GM20431 (cell line): ENCODE results near the gene NAV2.

Experiments
- in situ Hi-C: fragments of 300-500 bp; cut with MseI, MboI; formaldehyde crosslinking; loops from one replicate; pipeline ENCODE4 v1.15.0; 2020; ENCODE audit warnings: low sequenced_read_pairs; ENCODE audit not compliant: unreplicated experiment

Gene NAV2

DNA sequence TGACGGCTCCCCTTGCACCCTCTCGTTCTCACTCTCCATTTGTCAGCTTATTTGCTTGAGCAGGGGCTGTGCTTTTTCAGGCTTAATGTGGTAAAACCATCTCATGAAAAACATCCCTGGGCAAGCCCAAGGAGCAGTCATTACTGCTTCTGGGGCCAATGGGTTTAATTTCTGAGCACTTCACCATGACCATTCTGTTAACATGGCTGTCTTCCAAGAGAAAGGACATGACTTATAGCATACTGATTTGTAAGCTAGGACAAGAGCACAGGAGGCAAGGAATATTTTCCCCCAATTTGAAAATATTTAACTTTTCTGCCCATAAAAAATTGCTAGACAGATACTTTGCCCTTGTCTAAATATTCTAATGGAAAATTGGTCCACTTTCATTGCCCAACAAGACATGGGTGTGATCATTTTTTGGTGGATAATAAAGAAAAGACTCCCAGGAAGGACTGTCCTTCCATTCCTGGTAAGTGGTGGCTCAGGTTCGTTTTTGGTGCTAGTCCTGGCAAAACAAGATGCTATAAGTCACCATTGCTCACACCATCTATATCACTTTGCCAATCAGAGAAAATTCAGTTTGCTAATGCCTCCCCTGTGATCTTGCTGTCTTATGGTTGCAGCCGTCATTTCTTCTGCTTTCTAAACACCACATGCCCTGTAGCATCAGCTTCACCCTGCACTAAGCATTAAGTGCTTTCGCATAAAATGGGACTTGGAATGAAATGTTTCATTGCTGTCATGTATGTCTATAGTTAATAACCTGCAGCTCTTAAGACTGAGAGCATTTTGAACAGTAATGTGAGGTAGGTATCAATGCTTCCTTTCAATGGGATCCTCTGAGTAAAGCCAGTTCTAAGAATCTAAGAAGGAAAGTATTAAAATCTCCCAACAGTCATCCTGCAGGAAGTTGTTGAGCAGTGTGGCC lies 339.1 kb downstream of the NAV2 start:
- in situ Hi-C loops, result no loop called here

DNA sequence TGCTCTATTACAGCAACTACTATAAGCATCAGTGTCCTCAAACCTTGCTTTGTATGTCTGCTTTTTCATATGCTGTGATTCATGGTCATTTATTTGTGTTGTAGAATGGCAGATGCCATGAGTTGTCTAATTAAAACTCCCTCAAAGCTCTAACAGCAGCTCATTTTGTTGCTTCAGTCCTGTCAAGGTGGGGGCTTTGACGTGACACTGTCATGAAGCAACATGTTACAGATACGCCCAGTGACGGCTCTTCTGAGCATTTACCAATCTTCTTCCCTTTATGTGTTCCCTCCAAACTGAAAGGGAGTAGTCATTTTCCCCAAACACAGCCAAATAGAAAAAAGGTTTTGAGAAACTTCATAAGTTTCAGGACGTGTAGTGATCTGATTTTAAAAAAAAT lies 340.9 kb downstream of the NAV2 start:
- in situ Hi-C loops, result no loop called here

DNA sequence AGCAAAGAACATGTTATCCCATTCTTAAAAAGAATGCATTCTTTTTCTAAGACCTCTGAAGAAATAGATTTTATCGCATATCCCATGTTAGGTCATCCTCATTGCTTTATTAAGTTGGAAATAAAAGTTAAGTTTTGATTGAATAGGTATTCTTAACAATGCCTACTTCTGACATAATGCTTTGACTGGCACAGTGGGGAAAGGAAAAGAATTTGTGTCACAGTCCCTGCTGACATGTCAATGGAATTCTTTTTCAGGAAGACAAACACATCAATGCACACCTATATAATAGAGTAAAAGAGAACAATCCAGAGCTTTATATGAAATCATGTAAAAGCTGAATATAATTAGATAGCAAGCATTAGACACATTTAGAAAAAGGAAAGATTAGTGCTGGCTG lies 341.9 kb downstream of the NAV2 start:
- in situ Hi-C loops, result no loop called here

DNA sequence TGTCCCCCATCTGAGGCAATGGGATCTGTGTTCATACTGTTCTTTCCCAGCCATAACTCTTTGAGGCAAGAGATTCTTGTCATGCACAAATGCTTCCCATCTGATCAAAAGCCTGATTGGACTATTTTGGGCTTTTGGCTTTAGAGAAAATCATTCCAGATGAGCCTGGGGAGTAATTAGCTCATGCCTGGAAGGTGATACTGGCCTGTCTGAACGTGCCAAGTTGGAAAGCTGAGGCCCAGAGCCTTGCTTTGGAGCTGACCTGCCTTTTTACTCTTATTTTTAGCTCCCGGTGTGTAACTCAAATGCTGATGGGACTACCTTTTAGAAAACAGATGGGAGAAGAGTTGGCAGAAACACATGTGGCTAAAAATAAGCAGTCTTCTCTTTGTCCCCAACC lies 342.7 kb downstream of the NAV2 start:
- in situ Hi-C loops, result no loop called here

DNA sequence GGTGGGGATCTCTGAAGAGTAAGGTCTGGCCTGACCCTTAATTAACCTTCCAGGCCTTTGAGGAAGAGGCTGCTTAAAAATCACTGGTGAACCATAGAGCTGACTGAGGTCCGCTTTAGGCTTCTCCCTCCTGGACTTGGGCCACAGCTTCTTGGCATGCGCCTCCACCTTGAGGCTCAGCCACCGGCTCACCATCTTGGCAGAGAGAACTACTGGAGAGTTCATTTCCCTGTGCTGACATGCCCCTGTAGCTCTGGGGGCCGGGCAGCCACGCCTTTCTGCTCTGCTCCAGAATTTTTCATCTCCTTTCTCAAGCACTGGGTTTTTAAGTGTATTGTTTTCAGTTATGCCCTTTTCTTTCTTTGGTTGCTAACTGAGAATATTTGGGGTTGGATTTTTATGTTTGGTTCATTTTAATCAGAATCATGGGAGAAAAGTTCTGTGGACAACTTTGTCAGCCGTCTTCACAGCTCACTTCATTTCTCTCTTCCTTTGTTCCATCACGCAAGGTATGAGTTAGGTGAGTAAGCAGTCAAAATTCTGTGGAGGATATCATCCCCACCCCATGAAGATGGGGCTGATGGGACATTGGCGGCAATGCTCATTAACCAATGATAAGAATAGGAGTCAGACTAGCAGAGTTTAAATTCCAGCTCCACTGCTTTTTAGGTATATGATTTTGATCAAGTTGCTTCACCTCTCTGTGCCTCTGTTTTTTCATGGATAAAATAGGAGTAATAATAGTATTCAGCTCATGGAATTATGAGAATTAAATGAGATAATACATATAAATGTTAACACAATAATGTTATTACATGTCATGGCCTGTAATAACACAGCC lies 343.7 kb downstream of the NAV2 start:
- in situ Hi-C loops, result no loop called here

DNA sequence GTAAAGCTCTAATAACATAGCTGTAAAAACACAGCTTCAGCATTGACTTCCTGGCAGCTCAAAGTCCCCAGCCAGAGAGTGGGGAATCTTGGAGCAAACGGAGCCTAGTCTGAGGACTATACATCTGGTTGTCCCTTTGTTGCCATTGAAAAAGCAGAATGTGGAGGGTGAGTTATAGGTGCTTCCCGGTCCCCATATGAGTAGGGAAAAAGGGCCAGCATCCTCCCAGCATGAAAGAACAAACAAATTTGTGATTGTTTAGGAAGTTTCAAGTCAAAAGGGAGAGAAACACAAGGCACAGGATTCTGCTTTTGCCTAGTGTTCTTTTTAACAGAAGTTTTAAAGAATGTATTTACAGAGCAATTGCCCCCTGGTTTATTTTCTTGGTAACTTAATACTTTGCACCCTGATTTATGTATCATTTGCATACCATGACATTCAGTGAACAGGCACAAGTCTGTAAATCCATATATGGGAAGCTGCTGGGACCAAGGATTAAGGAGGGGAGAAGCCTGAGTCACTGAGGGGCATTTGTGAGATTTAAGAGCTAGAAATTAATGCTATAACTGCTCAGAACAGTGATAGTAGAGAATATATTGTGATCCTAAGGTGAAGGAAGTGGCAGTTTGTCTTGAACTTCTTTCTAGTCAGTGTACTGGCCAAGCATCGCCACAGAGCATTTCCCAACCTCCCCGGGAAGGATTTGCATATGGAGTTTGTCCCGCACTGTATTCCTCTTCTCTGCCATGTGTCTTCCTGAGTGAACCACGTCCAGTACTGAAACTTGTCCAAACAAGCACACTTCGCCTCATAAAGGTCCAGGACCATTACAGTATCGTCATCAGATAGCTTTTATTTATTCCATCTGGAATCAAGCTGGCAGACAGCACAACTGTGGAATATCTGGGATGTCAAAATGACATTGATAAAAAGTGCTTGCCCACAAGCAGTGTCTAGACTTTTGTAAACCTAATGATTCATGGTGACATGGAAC lies 344.6 kb downstream of the NAV2 start:
- in situ Hi-C loops, result no loop called here

DNA sequence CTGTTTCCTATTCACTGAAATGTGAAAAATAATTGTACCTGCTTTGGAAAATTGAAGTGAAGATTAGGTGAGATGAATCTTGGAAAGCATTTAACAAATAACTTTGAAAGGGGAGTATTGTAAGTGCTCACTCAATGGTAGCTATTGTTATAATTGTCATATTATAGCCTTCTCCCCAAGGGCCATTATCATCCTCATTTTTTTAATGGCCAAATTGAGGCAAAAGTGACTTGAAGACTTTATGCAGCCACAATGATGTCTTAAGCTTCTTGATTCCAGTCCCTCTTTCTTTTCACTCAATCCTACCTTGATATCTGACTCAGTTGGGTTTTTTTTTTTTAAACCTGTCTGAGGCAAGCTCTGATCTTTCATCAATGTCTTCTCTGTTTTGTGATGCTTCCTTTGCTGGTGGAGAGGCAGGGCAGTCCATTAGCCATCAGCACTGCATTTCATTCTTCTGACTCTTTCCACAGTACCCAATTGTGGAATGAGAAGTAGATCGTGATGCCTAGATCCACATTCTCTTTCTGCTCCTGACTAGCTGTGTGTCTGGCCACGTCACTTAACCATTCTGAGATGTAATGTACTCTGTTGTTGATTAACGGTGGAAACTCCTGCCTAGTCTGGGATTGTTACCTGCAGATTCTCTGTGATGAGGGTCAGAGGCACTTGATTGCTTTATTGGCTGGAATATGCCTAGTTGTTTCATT lies 346.3 kb downstream of the NAV2 start:
- in situ Hi-C loops, result no loop called here

DNA sequence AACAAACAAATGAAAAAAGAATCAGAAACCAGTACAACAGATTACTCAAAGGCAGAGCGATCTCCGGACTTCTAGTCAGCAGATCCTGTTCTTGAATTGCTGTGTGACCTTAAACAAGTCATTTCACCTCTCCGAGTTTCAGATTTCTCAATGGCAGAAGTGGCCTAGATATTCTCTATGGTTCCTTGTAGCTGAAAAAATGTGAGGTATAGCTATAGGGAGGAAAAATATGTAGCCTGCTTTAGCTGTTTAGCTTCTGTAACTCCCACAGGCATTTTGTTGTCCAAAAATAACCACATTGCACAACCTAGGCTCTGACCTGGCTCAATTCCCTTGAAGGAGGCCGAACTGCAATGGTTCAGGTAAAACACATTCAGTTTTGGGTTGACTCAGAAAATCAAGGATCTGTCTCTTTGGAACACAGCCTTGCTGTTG lies 347.0 kb downstream of the NAV2 start:
- in situ Hi-C loops, result no loop called here

DNA sequence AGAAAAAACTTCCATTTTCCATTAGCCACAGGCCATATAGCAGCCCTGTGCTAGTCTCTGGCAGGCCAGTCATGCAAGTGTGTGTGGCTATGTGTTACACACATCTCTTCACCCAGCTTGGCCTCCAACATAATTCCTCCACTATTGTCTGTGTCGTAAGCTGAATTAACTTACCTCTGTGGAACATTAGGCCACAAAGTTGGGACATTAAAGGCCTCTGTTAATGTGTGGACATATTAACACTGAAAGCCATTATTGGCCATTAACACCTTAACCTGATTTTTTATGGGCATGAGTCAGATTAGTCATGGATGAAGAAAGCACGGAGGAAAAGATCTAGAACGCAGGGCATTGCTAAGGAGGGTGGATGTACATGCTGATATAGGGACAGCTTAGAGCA lies 347.5 kb downstream of the NAV2 start:
- in situ Hi-C loops, result no loop called here

DNA sequence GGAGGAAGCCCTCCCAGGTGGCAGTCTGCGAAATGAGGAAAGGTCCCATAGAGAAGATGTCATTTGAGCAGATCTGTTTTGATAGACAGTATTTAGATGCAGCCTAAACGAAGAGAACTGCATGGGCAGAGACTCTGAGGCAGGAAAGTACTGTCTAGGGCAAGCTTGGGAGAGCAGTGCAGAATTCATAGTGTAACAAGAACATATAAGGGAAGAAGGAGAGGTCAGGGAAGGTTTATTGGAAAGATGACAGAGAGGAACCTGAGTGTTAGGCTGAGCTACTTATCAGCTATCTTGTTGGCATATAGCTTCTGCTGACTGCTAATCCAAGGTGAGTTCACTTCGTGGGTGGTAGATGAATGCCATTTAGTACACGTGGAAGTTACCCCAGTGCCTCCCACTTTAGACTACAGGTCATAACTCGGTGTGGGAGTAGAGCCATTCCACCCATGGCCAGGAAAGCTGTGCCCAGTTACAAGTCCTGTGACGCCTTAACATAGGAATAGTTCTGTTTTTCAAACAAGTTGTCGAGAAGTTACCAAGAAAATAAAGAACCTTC lies 348.1 kb downstream of the NAV2 start:
- in situ Hi-C loops, result no loop called here

DNA sequence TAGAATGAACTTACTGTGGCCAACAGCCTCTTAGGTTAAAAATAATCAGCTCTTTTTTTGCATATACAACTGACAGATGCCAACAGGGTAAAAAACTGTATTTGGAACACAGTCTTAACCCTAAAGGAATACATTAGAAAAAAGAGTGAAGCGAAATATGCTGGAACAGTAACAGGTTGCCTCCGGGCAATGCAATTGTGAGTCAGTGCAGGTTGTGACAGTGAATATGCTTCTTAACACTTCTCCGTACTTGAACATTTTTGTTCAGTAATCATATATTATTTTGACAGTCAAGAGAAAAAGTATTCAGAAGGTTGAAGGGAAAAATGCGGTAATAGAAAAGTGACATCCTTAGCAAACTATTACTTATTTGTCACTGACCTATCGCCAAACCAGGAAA lies 349.1 kb downstream of the NAV2 start:
- in situ Hi-C loops, result no loop called here

DNA sequence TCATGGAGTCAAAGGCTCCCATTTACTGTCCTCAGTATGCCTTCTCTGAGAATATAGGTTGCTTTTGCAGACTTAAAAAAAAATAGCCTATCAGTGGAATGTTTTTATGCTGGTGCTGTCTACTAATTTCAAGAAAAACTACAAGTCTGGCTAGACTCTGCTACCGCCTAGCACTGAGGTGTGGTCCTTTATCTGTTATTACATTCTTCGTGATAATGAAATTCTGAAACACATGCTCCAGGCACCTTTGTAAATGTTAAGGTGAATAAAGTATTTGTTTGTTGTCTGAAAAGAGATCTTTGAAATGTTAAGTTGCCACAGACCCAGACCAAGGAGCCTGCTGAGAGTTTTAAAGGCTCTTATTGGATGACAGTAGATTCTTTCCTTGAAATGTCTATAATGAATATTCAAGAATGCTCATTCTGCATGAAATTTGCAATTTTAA lies 352.3 kb downstream of the NAV2 start:
- in situ Hi-C loops, result no loop called here

DNA sequence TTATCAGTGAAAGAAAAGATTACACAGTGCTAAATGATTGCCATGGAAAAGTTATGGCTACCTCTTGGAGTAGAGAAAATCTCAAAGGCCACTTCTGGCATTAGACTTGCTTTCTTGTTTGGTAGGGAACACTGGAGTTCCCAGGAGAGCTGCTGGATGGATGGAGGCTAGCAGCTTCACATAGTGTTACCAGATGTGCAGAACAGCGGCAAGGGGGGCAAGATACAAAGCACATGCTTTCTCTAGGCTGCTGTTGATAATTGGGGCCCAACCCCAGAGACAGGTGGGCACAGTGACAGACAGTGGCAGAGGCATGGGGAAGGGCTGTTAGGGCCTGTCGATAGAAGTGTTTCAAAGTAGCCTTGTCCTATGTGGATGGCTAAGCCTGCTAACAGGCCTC lies 352.8 kb downstream of the NAV2 start:
- in situ Hi-C loops, result no loop called here

DNA sequence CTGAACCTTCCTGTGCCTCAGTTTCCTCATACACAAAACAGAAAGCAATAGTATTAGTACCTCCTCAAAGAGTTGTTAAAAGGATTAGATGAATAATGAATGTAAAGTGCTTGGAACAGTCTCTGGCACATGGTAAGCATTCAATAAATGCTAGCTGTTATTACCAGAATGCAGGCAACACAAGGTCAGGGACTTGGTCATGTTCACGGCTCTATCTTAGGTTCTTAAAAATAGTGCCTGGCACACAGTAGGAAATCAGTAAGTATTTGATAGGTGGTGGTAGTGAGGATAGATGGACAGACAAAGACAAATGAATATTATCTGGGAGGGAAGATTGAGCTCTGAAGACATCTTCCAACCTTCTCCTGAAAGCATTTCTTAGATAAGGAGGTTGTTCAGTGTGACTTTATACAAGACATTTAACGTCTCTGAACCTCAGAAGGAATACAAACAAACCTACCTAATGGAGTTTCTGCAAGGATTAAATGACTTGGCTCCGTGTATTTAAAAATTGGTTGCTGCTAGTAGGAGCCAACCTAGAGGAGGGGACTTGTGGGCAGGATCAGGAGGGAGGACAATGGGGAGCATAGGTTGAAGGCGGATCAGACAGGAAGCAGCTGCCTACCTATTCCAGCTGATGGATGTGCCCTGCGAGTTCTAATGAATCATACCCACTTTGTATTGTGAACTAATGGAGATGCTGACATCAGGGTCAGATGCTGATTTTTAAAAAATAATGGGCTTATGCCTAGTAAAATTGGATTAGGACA lies 353.6 kb downstream of the NAV2 start:
- in situ Hi-C loops, result no loop called here

DNA sequence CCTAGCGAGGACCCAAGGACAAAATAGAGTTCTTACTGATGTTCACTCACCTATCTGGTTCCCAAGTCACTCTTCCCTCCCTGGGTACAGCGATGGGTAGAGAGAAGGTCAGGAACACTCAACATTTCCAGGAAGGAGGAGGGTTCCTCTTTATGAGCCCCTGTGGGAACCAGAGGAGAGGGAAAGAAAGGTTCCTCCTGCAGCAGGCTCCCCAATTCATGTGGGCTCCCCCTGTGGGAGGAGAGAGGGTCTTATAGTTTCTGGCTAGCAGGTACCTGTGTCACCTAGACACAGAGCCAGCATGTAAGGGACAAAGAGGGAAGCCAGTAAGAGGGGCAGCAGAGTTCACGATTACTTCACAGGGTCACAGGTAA lies 354.1 kb downstream of the NAV2 start:
- in situ Hi-C loops, result no loop called here

DNA sequence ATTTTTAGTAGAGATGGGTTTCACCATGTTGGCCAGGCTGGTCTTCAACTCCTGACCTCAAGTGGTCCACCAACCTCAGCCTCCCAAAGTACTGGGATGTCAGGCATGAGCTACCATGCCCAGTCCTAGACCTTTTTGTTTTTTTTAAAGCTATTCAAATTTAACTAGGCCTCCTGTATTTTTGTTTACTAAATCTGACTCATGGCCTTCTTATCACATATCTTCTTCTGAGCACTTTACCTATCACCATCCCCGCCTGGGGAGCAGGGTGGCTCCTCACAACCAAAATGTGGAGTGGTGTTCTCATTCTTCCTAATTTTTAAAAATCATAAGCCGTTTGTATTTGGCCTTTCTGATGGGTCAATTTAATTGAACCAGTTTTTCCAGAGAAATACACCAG lies 355.0 kb downstream of the NAV2 start:
- in situ Hi-C loops, result no loop called here

DNA sequence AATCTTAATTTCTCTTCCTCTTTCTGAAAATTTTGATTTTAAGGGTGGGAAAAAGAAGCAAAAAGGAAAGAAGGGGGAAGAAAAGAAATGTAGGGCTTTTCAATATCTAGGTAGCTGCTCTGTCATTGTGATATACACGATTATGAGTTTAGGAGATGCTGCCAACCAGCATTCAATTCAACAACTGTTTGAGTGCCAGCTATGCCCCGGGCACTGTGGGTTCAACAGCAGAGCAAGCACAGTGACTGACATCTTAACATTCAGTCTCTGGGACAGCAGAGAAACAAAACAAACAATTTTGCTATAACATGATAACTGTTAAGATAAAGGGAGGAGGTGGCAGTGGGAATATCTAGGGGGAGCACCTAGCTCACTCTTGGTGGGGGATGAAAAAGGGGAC lies 356.1 kb downstream of the NAV2 start:
- in situ Hi-C loops, result no loop called here

DNA sequence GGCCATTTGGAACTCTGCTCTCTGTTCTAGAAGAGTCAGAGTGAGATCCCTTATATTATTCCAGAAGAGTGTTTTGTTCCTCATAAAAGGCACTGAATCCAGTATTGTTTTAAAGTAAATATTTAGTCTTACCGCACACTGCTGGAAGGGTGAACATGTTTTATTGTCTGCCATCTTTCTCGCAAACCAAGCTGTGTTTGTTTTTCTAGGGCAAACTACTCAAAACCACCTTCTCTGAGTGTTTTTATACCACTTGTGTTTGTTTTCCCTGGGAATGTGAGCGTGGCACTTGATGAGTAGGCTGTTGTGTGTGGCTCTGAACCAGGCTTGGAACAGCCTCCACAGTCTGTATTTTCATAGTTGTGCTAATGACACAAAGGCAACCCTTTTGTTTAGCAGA lies 357.8 kb downstream of the NAV2 start:
- in situ Hi-C loops, result no loop called here
